GM21723 (cell line): ENCODE measurements around the gene ADGRD2.

Experiments used
- ATAC-seq: cut with Tn5 transposase; IDR thresholded peaks from one replicate; pipeline ENCODE4 v1.9.1; 2021; ENCODE audit warnings: mild to moderate bottlenecking, moderate library complexity; ENCODE audit not compliant: unreplicated experiment

The ADGRD2 gene

DNA sequence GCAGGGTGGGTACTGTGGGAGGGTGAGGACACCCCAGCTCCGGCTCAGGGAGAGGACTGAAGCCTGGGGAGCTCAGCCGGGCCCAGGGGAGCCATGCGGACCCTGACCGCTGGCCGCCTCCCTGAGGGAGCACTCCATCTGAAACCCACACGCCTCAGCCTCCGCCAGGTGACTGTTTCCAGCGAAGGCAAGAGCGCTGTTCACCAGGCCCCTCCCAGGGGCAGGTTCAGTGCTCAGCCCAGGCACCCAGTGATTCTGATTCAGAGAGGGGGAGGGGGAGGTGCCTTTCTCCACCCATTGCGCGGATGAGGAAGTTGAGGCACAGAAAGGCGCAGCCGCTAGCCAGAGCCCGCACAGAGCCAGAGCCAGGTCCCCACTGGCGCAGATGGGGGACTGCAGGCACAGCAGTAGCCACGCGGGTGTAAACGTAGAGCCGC lies 27.0 kb downstream of the ADGRD2 start:
- ATAC-seq: no peak

DNA sequence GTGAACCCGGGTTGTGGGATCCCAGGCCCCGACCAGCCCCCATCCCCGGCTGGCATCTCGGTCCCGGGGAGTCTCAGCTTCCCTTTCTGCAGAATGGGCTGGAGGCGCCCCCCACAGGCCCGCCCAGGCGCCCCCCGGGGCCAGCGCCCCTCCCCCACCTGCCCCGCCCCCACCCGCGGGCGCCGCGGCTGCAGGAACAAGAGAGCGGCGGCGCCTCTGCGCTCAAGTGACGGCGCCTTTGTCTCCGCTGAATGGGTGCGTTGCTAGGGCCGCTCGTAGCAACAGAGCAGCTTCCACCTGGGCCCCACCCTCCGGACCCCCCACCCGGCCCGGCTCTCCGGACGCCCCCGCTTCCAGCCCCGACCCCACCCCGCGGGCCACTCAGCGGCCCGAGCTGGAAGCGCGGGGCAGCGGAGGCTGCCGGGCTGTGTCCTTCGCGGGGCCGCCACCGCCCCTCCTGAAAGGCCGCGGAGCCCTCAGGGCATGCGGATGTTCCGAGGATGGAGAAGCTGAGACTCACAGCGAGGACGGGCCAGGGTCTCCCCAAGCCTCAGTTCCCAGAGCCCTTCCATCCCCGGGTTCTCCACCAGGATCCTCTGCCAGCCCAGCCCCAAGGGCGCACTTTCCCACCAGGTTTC lies 27.5 kb downstream of the ADGRD2 start:
- no peak for ATAC-seq

DNA sequence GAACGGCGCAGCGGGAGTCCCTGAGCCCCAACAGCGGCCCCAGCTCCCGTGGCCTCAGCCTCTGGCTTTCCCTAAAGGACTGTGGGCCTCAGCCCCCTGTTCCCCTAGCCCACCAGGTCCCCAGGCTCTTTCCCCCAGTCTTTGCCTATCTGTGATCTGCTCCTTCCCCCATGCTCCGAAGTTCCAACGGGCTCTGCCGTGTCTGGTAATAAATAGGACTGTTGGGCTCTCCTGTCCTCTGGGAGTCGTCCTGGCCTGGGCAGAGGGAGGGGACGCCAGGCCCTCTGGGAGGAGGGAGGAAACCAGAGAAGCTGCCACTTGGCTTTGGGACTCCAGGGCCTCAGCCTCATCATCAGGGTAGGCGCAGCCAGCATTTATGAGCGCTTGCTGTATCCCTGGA lies 28.1 kb downstream of the ADGRD2 start:
- ATAC-seq: no peak

DNA sequence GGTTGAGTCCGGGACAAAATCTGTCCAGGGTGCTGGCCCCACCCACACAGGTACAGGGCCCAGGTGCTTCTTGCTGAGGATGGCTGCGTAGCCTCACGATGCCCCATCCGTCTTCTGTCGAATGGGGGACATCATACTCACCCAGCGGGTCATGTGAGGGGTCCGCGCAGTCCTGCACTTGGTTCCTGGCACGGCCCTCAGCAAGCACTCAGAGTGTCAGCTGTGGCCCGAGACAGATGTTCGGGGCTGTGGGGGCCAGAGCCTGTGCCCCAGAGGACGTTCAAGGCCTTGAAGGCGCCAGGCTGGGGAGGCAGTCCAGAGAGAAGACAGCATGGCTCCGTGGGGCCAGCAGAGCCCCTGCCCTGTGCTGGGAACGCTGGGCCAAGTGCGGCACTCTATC lies 29.1 kb downstream of the ADGRD2 start:
- ATAC-seq: no peak

DNA sequence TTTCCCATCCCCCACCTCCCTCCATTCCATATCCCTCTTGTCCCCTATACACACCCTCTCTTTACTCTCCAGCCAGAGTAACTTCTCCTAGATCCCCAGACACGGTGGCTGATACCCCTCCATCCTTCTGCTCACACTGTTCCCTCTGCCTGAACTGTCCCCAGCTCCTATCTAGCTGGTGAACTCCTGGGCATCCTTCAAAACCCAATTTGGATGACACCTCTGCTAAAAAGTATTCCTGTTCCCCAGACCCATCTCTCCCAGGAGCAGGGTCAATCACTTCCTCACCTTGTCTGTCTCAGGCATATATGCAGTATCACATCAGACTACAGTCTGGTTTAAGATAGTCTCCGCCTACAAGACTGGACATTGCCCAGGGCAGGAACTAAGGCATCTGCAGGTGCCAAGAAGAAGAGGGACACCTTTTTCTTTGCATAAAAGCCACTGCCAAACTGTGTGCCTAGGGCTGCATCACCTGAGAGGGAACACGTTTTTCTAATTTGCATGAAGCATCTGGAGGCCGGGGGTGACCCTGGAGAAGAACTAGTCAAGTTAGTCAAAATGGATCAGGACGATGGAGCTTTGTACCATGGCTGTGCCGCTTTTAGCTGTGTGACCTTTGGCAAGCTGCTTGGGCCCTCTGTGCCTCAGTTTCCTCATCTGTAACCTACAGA lies 29.8 kb downstream of the ADGRD2 start:
- no peak for ATAC-seq

DNA sequence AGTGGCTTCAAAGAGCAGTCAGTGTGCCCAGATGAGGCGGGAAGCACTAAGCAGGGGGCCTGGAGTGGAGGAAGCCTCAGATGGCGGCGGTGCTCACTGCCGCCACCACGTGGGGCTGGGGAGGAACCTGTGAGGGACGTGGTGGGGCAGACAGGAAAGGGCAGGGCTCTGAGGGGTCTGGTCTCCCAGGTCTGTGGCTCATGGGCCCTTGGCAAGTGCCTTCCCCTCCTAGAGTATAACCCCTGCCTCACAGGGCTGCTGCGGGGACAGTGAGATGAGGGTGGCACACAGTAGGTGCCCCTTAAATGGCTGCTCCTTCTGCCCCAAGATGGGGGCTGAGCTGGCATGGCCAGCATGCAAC lies 30.4 kb downstream of the ADGRD2 start:
- ATAC-seq: no peak

DNA sequence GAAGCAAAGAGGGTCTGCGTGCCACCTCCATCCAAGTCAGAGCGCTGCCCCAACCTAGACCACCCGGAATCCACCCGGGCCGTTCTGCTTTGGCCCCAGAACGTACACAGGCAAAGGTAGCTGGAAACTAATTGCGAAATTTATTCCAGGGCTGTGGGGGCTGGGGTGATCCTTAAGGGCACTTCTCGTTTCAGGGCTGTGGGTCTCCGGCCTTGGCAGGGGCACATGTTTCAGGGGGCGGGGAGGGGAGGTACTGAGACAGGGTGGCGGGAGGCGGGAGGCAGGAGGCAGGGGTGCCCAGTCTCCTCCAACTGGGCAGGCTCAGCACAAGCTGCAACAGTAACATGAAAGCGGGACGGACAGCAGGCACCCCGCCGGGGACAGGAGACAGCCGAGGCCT lies 30.9 kb downstream of the ADGRD2 start:
- no peak for ATAC-seq

DNA sequence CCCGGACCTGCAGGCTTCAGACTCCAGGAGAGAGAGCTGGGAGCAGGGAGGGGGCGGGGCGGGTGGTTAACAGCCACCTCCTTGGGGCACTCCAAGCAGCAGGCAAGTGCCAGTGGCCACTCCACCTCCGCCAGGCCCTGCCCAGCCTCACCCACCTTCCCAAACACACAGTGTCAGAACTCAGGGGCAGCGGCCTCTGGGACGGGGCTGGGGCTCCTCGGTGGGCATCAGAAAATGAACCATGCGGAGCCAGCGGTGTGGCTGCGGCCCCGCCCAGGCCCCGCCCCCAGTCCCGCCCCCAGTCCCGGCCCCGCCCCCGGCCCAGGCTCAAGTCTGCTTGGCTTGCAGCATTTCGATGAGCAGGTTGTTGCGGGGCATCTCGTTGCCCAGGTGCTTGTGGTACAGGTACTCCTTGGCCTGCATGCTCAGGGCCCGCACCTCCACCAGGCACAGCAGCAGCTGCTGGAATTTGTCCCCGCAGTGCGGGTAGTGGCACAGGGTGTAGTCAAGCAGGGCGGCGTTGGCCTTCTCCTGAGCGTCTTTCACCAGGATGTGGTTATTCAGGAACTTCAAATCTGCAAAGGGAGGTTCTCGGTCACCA lies 32.3 kb downstream of the ADGRD2 start:
- no peak for ATAC-seq

DNA sequence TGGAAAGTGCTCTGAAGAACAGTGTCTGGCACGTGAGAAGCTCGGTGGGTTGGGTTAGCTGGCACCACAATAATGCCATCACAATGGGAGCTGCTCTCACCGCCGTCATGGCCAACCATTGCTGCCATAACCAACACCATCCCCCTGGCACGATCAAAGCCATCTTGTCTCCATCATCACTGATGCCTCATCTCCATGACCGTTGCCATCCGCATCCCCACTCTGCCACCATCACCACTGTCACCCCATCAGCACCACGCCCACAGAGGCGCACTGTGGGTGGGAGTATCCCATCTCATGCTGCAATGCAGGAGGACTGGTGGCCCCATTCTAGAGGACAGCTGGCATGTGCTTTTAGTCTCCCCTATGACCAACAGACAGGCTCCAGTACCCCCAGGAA lies 33.2 kb downstream of the ADGRD2 start:
- no peak for ATAC-seq

DNA sequence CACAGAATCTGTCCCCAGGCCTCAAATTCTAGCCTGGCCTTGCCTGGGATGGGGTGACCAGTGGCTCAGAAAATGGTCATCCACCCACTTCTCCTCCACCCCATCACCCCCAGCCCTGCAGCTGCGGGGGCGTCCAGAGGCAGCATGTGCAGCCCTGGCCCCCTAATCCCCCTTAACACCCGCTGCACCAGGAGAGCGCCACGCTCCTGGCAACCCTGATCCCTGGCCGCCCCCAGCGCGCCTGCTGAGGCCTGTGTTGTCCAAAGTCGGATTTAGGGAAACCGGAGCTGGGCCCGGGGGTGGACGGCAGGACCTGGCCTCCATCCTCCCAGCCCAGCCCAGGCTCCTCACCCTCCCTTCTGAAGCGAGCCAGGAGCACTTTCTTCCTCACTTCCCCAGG lies 35.0 kb downstream of the ADGRD2 start:
- no peak for ATAC-seq

DNA sequence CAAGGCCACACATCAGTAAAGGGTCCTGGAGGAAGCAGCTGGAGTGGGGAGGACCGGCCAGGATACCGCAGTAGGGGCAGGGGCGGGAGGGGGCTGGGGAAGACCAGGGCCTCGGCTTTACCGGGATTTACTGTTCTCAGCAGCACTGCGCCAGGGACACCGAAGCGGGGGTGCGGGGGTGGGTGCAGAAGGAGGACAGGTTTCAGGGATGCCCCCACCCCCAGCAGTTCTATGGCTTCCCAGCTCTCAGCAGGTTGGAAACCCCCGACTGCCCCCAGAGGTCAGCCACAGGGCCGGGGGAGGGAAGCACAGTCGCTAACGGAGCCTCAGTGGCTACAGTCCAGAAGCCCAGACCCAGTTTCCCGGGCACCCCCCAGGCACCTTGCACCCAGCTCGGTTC lies 35.7 kb downstream of the ADGRD2 start:
- no peak for ATAC-seq

DNA sequence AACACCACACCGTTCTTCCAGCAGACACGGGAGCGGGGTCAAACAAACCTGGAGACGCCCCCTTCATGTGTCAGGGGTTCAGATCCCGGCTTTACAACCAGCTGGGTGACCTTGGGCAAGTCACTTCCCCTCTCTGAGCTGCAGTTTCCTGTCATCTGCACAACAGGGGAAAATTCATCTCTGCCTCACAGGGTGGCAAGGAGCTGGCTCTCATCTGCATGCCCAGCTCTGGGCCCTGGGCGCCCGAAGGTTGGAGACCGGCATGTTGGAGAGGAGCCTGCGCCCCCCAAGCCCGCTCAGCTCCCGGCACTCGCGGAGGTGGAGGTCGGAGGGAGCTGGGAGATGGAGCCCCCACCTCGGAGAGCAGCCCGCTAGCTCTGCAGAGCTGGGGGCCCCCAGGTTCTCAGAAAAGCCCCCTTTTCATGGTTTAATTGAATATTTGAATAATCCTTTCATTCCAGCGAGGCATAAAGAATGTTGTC lies 36.6 kb downstream of the ADGRD2 start:
- no peak for ATAC-seq

DNA sequence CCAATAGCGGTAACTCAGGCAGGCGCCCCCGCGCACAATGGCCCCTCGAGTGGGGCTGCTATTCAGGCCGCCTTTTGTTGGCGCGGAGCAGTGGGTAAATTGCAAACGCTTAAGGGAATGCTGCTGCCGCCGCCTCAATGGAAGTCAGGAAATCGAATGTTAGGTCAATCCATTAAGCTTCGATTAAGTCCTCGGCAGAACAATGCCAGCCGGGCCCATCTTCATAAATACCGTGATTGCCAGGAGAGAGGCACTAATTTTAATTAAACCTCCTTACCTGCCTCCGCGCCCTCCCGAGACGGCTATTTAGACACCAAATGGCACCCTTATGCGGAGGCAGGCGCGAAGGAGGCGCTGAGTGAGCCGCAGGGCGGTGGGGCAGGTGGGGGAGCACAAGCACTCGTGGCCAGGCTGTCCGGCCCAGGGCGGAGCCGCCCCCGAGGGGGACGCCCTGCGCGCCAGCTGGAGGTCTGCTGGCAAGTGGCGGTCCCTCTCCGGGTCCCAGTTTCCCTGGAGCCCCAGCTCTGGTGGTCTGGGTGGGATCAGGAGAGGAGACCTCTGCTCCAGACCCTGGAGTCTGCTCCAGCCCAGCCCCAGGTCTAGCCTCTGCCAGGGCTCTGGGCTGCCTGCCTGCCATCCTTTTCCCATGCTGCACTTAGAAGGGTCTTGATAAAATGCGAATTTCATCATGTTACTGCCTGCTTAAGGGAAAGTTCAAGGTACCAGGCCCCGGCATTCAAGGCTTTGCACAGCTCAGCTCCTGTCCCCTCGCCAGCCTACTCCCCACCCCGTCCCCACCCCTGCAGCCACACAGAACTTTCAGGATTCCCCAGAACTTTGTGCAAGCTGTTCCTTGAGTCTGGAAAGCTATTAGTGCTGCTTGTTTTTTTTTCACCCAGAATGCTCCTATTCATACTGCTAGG lies 37.3 kb downstream of the ADGRD2 start:
- no peak for ATAC-seq

DNA sequence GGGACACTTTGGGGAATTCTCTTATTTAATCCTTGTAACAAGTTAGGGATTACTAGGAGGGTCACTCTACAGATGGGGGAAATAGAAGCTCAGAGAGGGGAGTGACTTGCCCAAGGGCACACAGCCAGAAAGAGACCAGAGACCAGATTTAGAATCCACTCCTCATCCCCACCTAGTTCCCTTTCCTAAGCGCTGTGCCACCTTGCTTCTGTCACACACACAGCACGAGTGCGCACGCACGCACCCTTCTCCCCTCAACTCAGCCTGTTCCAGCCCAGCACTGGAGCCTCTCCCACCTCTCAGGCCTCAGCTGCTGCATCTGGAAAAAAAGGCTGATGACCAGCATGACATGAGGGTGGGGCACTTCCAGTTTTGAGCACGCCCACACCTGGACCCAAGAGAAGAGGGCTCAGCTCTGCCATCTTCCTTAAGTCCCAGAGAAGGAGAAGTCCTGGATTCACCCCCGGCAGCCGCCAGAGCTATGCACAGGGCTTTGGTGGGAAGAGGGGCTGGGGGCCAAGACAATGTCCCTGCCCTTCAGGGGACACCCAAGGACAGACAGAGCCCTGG lies 38.5 kb downstream of the ADGRD2 start:
- ATAC-seq: no peak

DNA sequence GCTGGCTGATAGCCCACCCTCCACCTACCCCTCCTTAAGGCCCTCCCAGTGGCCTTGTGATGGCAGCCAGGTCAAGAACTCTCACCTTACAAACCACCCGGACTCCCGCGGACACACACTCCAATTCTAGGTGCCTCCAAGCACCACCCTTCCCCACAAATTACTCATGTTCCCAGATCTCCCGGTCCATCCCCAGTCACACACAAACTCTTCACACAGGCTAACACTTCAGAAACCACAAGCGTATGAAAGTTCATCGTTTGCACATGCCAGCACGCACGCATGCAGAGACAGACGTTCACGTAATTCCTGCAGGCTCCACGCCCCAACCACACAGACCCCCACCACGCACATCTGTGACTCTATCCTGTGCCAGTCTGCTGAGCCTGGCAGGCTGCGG lies 39.0 kb downstream of the ADGRD2 start:
- no peak for ATAC-seq

DNA sequence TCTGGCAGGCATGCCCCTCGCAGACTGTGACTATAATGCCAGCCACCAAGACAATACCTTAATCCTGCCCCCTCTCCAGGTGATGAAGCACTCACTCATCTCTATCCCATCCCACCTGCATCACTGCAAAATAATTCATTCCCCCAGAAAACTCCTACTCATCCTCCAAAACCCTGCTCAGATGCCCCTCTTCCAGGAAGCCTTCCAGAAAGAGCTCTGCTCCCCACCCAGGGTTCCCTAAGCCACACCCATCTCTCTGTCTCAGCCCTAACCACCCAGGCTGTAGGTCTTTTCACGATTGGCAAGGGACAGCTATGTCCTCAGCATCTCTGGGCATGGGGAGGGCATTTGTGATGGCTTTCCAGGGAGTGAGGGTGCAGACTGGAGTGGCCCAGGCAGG lies 39.8 kb downstream of the ADGRD2 start:
- ATAC-seq: no peak

DNA sequence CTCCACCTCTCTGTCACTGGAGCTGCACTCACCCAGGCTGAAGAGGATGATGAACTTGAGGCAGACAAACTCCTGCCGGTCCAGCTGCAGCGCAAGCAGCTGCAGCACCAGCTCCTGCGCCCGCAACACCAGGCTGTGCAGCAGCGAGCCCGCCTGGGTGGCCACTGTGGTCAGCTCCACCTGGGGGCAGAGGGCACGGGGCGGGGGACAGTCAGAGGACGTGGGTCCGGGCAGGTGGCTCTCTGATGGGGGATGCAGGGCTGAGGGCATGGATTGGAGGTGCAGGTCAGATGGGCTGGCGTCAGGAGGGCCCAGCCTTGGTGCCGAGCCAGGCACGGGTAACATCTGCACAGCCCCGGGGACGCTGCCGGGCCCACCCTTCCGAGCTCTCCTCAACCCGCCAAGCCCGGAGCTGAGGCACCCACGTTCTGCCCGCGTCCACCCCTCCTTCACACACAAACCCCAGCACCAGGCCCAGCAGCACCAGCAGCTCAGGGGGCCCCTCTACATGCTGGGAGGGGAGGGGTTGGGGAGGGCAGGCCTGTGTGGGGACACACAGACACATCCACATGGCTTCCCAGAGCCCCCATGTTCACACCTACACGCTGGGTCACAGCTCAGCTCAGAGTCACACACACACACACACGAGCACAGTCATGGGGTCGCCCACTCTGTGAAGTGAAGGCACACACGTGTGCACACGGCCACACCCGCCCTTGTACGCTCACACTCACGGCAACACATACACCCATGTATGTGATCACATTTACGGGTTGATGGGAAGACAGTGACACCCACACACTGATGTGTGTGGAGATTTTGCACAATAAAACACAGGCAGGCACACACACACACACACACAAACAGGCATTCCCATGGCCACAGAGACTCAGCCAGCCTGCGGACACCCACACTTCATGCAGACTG lies 41.1 kb downstream of the ADGRD2 start:
- no peak for ATAC-seq

DNA sequence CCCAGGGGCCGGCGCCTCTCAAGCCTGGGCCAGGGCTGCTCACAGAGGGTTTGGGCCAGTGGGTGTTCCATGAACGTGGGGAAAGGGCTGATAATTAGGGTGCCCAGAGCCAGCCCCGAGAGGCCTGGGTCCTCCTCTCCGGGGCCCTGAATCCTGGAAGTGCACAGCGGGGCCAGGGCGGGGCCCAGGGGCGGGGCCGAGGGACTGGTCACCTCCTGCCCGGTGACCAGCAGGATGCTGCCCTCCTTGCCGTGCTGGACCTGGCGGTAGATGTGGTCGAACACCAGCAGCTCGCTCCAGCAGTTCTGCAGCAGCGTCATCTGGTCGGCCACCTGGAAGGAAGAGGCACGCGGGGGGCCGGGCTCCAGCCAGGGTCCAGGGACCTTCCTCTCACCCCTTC lies 42.6 kb downstream of the ADGRD2 start:
- ATAC-seq: no peak

DNA sequence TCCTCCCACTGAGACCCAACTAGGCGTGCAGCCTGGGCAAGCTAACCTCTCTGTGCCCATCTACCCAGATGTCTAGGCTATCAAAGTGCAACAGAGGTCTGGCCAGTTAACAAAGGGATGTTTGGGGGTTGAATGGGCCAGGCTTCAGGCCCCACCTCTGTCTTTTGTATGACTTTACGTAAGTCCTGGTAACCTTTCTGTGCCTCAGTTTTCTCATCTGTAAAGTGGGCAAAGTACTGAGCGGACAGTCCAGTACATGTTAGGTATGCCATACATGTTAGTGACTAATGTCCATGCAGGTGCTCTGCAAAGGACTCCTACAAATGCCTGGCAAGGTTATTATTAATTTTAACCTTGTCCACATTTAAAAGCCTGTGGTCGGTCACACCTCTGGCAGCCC lies 43.0 kb downstream of the ADGRD2 start:
- no peak for ATAC-seq
